Keratinocyte (primary cell): ENCODE data around the gene ABHD16A.

Experiments
- CTCF ChIP-seq, 3 experiments: IDR thresholded peaks in 1 of 3; conservative IDR thresholded peaks in 1 of 3; optimal IDR thresholded peaks in 1 of 3; 2 replicates in 2 of 3; 3 replicates in 1 of 3; pipeline versions ENCODE3 to v1.5.1; 2011; ENCODE audit warnings: low read length in 3 of 3, mild to moderate bottlenecking in 3 of 3, moderate library complexity in 2 of 3, control low read depth in 1 of 3, inconsistent platforms in 1 of 3; ENCODE audit not compliant: insufficient read depth in 2 of 3; ENCODE audit errors: extremely low read depth in 1 of 3
- EZH2 ChIP-seq: IDR thresholded peaks from one replicate; pipeline ENCODE4 v1.6.1; 2012; ENCODE audit warnings: inconsistent platforms, mild to moderate bottlenecking, low read length, moderate library complexity

GRCh38 chr6:31661262-31662123 is 41.6 kb downstream of the ABHD16A start:
- TF ChIP-seq CTCF (optimal IDR thresholded peaks at IDR 0.05 in 1 of 3, IDR thresholded peaks at IDR 0.05 in 1 of 3, conservative IDR thresholded peaks at IDR 0.05 in 1 of 3; ENCODE audit: extremely low read depth in 1 of 3, insufficient read depth in 2 of 3, low read length in 3 of 3) (no peak), EZH2 (no peak)
